RWPE1 (cell line): ENCODE results near the gene IGFBP3.

Experiments
- CTCF ChIA-PET: fragments of 350-600 bp; sonication (Branson Sonifier 250); formaldehyde crosslinking; extraction: SDS; loops from one replicate; lab custom pipeline; 2021; lab: Yijun Ruan, JAX
- POLR2A ChIA-PET: fragments of 400-600 bp; formaldehyde crosslinking; extraction: SDS; loops from one replicate; lab custom pipeline; 2020; ENCODE audit warnings: antibody characterized with exemption; ENCODE audit not compliant: low non-redundant PET; lab: Yijun Ruan, JAX
- DNase-seq: peaks from one replicate; pipeline ENCODE4 v3.0.0; 2012; ENCODE audit warnings: low spot score
- H3K27ac ChIP-seq: fragments of 450-650 bp; 2 replicates; pipeline ENCODE4 v1.5.1; 2017
- CTCF ChIP-seq: fragments of 450-650 bp; conservative IDR thresholded peaks from 2 replicates; pipeline ENCODE4 v1.5.1; 2017; ENCODE audit warnings: low read depth, mild to moderate bottlenecking

The IGFBP3 gene

GRCh38 chr7:45914911-45915310, 6.2 kb downstream of the IGFBP3 start:
- DNase-seq, result no peak
- no peak overlapping the region for H3K27ac ChIP-seq
- no peak for TF ChIP-seq CTCF
- ChIA-PET POLR2A (no interaction called here), CTCF (interaction anchor here (0.6 kb wide), 2 partner anchors 657 to 1188 kb away, joined by 3 read pairs; no protein-coding TSS in a partner anchor)

- no peak overlapping the region for H3K27ac ChIP-seq
- CTCF ChIA-PET, result interaction anchor here (0.6 kb wide), 1 partner anchor 20 kb away, joined by 3 read pairs; no protein-coding TSS in a partner anchor
- no peak for TF ChIP-seq CTCF
- no peak for DNase-seq
- POLR2A ChIA-PET, result no interaction called here
These were observed 8.1 kb downstream of the IGFBP3 start for GRCh38 chr7:45912972-45913371.

- CTCF ChIA-PET, result no interaction called here
- no peak for DNase-seq
- no peak overlapping the region for H3K27ac ChIP-seq
- POLR2A ChIA-PET, result no interaction called here
- no peak for TF ChIP-seq CTCF
These were observed 9.8 kb downstream of the IGFBP3 start for GRCh38 chr7:45911311-45911710.

- no peak for DNase-seq
- H3K27ac ChIP-seq, result no peak overlapping the region
- TF ChIP-seq CTCF, result no peak
- CTCF ChIA-PET, result interaction anchor here (0.6 kb wide), 1 partner anchor 18 kb away, joined by 3 read pairs; no protein-coding TSS in a partner anchor
- POLR2A ChIA-PET, result no interaction called here
These were observed 10.2 kb downstream of the IGFBP3 start for GRCh38 chr7:45910855-45911254.

GRCh38 chr7:45909561-45909960, 11.5 kb downstream of the IGFBP3 start:
- POLR2A ChIA-PET, result no interaction called here
- no peak for DNase-seq
- TF ChIP-seq CTCF, result no peak
- H3K27ac ChIP-seq, result no peak overlapping the region
- CTCF ChIA-PET, result no interaction called here

- ChIA-PET CTCF (interaction anchor here (0.5 kb wide), 1 partner anchor 12 kb away, joined by 4 read pairs; no protein-coding TSS in a partner anchor), POLR2A (no interaction called here)
- no peak overlapping the region for H3K27ac ChIP-seq
- no peak for TF ChIP-seq CTCF
- DNase-seq, result no peak
These were observed 18.3 kb downstream of the IGFBP3 start for GRCh38 chr7:45902820-45903219.
